NT2/D1 (cell line): ENCODE measurements around the gene CDH13.

Experiments used
- YY1 ChIP-seq: IDR thresholded peaks from 2 replicates; pipeline ENCODE4 v1.6.1; 2011; ENCODE audit not compliant: insufficient read length, insufficient read depth
- ZNF274 ChIP-seq: IDR thresholded peaks from 2 replicates; pipeline ENCODE4 v1.6.1; 2011; ENCODE audit warnings: mild to moderate bottlenecking, low read depth, low read length

DNA sequence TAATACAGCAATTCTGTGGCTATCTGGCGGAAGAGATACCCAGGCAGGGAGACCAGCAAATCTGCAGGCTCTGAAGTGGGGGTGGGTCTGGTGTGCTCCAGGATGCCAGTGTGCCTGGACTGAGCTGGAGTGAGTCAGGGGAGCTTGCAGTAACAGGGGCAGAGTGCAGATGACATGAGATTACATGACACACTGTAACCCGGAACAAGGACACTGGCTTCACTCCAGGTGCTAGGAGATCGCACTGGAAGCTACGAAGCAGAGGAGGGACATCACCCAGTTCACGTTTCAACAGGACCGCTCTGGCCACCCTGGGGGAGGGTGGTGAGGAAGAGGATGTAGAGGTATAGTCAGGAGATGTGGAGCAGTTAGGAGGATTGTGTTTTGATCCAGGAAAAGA, 475.6 kb downstream of the CDH13 start:
- TF ChIP-seq ZNF274 (no peak), YY1 (no peak)
